Measurements from ENCODE around the gene PPOX.

PPOX gene

GRCh38 chr1:161175771-161176453 lies 9.7 kb downstream of the PPOX start:
- peaks cover 14% of the 10 kb centered on the region for H3K4me1 ChIP-seq
- no peaks in the 10 kb centered on the region for H3K27me3 ChIP-seq (ENCODE audit: low read depth)
- peaks cover 32% of the 10 kb centered on the region for H3K36me3 ChIP-seq (replicated peaks)
- no peak for DNase-seq (ENCODE audit: low spot score in 2 of 2)
- in situ Hi-C loops (cut with MboI; ENCODE audit: low sequenced_read_pairs), result loop anchor here (25.0 kb wide), 1 partner anchor 561 kb away; the partner anchor contains the start of gene DUSP12
- H3K9me3 ChIP-seq, result no peaks in the 10 kb centered on the region
- peak overlapping the region; percentile 76; the same call in 1 of the 2 replicates for H3K4me3 ChIP-seq

- DNase-seq (ENCODE audit: low spot score in 2 of 2), result no peak
- H3K4me1 ChIP-seq, result peaks cover 14% of the 10 kb centered on the region
- H3K9me3 ChIP-seq, result no peaks in the 10 kb centered on the region
- no peaks in the 10 kb centered on the region for H3K27me3 ChIP-seq (ENCODE audit: low read depth)
- H3K36me3 ChIP-seq (replicated peaks), result peaks cover 26% of the 10 kb centered on the region
- H3K4me3 ChIP-seq, result peak overlapping the region; percentile 76
- in situ Hi-C loops (cut with MboI; ENCODE audit: low sequenced_read_pairs), result loop anchor here (25.0 kb wide), 1 partner anchor 561 kb away; the partner anchor contains the start of gene DUSP12
These were observed 10.4 kb downstream of the PPOX start for GRCh38 chr1:161176468-161177111.

GRCh38 chr1:161177112-161177935 lies 11.1 kb downstream of the PPOX start, which contains the start of gene B4GALT3:
B4GALT3 (minus strand) TSS chr1:161177507; CDS start chr1:161176060, 1,447 bp downstream.
- Histone ChIP-seq H3K9me3 (no peaks in the 10 kb centered on the region), H3K4me1 (peaks cover 14% of the 10 kb centered on the region), H3K27me3 (ENCODE audit: low read depth) (no peaks in the 10 kb centered on the region), H3K4me3 (peak within 1 kb of the TSS; percentile 76), H3K36me3 (replicated peaks) (peaks cover 20% of the 10 kb centered on the region)
- in situ Hi-C loops (cut with MboI; ENCODE audit: low sequenced_read_pairs), result loop anchor here (25.0 kb wide), 1 partner anchor 560 kb away; the partner anchor contains the start of gene DUSP12
- DNase-seq (ENCODE audit: low spot score in 2 of 2), result peak; percentile 56 to 95

GRCh38 chr1:161177936-161178244 lies 11.7 kb downstream of the PPOX start:
- in situ Hi-C loops (cut with MboI; ENCODE audit: low sequenced_read_pairs), result loop anchor here (25.0 kb wide), 1 partner anchor 559 kb away; the partner anchor contains the start of gene DUSP12
- Histone ChIP-seq H3K27me3 (ENCODE audit: low read depth) (no peaks in the 10 kb centered on the region), H3K9me3 (no peaks in the 10 kb centered on the region), H3K36me3 (replicated peaks) (peaks cover 17% of the 10 kb centered on the region), H3K4me1 (peaks cover 14% of the 10 kb centered on the region), H3K4me3 (no peak overlapping the region; the same call in 1 of the 2 replicates)
- no peak for DNase-seq (ENCODE audit: low spot score in 2 of 2)

GRCh38 chr1:161179698-161180097 lies 13.5 kb downstream of the PPOX start:
- Histone ChIP-seq H3K36me3 (replicated peaks) (peaks cover 2% of the 10 kb centered on the region; the same call in 1 of the 2 replicates), H3K27me3 (ENCODE audit: low read depth) (0 out of 2 replicates have a peak, but pooled peaks cover 3% of the 10 kb centered on the region), H3K4me3 (no peak overlapping the region), H3K9me3 (no peaks in the 10 kb centered on the region), H3K4me1 (peaks cover 14% of the 10 kb centered on the region)
- in situ Hi-C loops (cut with MboI; ENCODE audit: low sequenced_read_pairs), result loop anchor here (25.0 kb wide), 1 partner anchor 558 kb away; the partner anchor contains the start of gene DUSP12
- DNase-seq (ENCODE audit: low spot score in 2 of 2), result no peak

GRCh38 chr1:161180639-161181038 lies 14.4 kb downstream of the PPOX start:
- Histone ChIP-seq H3K9me3 (no peaks in the 10 kb centered on the region), H3K36me3 (replicated peaks) (no peaks in the 10 kb centered on the region), H3K4me1 (peaks cover 14% of the 10 kb centered on the region), H3K27me3 (ENCODE audit: low read depth) (0 out of 2 replicates have a peak, but pooled peaks cover 3% of the 10 kb centered on the region), H3K4me3 (no peak overlapping the region)
- DNase-seq (ENCODE audit: low spot score in 2 of 2), result no peak
- in situ Hi-C loops (cut with MboI; ENCODE audit: low sequenced_read_pairs), result loop anchor here (25.0 kb wide), 1 partner anchor 557 kb away; the partner anchor contains the start of gene DUSP12

DNA sequence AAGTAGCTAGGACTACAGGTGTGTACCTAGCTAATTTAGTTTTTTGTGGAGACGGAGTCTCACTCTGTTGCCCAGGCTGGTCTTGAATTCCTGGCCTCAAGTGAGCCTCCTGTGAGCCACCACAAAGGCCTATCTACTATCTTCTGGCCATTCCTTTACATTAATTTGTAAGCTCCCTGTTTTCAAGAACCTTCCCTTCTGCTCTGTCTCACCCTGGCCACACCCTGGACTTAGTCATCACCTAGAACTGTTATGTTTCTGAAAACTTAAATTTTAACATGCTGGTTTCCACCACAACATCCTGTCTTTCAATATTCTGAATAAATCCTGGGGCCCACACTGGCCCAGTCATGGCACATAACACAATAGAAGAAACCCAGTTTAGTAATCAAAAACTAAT lies 16.0 kb downstream of the PPOX start:
- 0 out of 2 replicates have a peak, but pooled peaks cover 3% of the 10 kb centered on the region for H3K27me3 ChIP-seq (ENCODE audit: low read depth)
- DNase-seq (ENCODE audit: low spot score in 2 of 2), result no peak
- in situ Hi-C loops (cut with MboI; ENCODE audit: low sequenced_read_pairs), result loop anchor here (25.0 kb wide), 1 partner anchor 555 kb away; the partner anchor contains the start of gene DUSP12
- H3K36me3 ChIP-seq (replicated peaks), result no peaks in the 10 kb centered on the region
- H3K4me1 ChIP-seq, result peaks cover 8% of the 10 kb centered on the region
- H3K9me3 ChIP-seq, result no peaks in the 10 kb centered on the region
- H3K4me3 ChIP-seq, result no peak overlapping the region

- in situ Hi-C loops (cut with MboI; ENCODE audit: low sequenced_read_pairs), result loop anchor here (25.0 kb wide), 1 partner anchor 552 kb away; the partner anchor contains the start of gene DUSP12
- Histone ChIP-seq H3K36me3 (replicated peaks) (no peaks in the 10 kb centered on the region), H3K4me3 (no peak overlapping the region), H3K9me3 (no peaks in the 10 kb centered on the region), H3K4me1 (no peaks in the 10 kb centered on the region), H3K27me3 (ENCODE audit: low read depth) (0 out of 2 replicates have a peak, but pooled peaks cover 3% of the 10 kb centered on the region)
- DNase-seq (ENCODE audit: low spot score in 2 of 2), result no peak
These were observed 19.1 kb downstream of the PPOX start for GRCh38 chr1:161185282-161185682.

DNA sequence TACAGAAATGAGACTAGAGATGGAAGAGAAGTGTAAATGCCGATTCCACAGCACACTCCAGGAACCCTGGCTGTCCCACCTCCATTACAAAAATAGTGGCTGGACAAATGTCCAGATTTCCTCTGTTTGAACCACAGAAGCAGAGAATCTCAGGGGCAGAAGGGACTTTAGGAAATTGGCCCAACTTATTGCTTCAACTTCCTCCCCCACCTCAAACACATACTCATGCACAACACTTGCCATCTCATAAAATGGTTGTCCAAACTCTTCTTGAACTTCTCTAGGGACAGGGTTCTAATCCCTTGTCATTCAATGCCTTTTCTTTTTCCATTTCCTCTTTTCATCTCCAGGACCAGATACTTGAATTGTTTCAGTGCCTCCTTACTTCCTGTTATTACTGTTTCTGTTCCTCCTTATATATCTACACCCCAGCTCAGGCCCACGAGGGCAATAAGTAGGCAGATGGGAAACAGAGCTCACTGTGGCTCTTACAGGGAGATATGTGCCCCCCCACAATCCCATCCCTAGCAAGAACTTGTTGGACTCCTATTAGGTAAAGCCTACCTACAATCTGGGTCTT lies 19.6 kb downstream of the PPOX start:
- in situ Hi-C loops (cut with MboI; ENCODE audit: low sequenced_read_pairs), result loop anchor here (25.0 kb wide), 1 partner anchor 551 kb away; the partner anchor contains the start of gene DUSP12

GRCh38 chr1:161187311-161187710 lies 21.1 kb downstream of the PPOX start:
- H3K4me1 ChIP-seq, result no peaks in the 10 kb centered on the region
- in situ Hi-C loops (cut with MboI; ENCODE audit: low sequenced_read_pairs), result loop anchor here (25.0 kb wide), 1 partner anchor 550 kb away; the partner anchor contains the start of gene DUSP12
- H3K36me3 ChIP-seq (replicated peaks), result no peaks in the 10 kb centered on the region
- DNase-seq (ENCODE audit: low spot score in 2 of 2), result no peak
- H3K4me3 ChIP-seq, result no peak overlapping the region
- no peaks in the 10 kb centered on the region for H3K9me3 ChIP-seq
- 0 out of 2 replicates have a peak, but pooled peaks cover 3% of the 10 kb centered on the region for H3K27me3 ChIP-seq (ENCODE audit: low read depth)

More for the DNA sequence above, 19.6 kb downstream of the PPOX start:
- Histone ChIP-seq H3K4me1 (no peaks in the 10 kb centered on the region), H3K27me3 (ENCODE audit: low read depth) (0 out of 2 replicates have a peak, but pooled peaks cover 3% of the 10 kb centered on the region), H3K9me3 (no peaks in the 10 kb centered on the region), H3K36me3 (replicated peaks) (no peaks in the 10 kb centered on the region), H3K4me3 (no peak overlapping the region)
- no peak for DNase-seq (ENCODE audit: low spot score in 2 of 2)

- in situ Hi-C loops (cut with MboI; ENCODE audit: low sequenced_read_pairs), result loop anchor here (25.0 kb wide), 1 partner anchor 549 kb away; the partner anchor contains the start of gene DUSP12
These were observed 22.2 kb downstream of the PPOX start for GRCh38 chr1:161188381-161188780.

DNA sequence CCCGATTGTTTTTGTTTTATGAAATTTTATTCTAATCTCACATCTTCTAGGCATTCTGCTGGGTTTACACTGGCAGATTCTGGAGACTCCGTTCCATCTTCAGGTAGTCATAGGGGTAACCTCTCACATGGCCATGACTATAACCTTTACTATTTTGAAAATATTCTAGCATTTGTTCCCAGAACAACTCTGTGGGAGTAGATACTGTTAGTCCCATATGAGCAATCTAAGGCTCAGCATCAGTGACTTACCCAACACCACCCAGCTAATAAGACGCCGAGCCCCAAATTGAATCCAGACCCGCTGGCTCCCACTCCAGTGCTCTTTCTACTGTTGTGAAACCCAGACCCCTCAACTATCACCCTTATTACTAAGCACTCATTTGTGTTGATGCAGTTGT lies 22.8 kb downstream of the PPOX start:
- Histone ChIP-seq H3K36me3 (replicated peaks) (no peaks in the 10 kb centered on the region), H3K4me1 (no peaks in the 10 kb centered on the region), H3K27me3 (ENCODE audit: low read depth) (0 out of 2 replicates have a peak, but pooled peaks cover 3% of the 10 kb centered on the region), H3K9me3 (no peaks in the 10 kb centered on the region), H3K4me3 (no peak overlapping the region)
- in situ Hi-C loops (cut with MboI; ENCODE audit: low sequenced_read_pairs), result loop anchor here (25.0 kb wide), 1 partner anchor 548 kb away; the partner anchor contains the start of gene DUSP12
- DNase-seq (ENCODE audit: low spot score in 2 of 2), result no peak

More at GRCh38 chr1:161188381-161188780, 22.2 kb downstream of the PPOX start:
- Histone ChIP-seq H3K27me3 (ENCODE audit: low read depth) (0 out of 2 replicates have a peak, but pooled peaks cover 3% of the 10 kb centered on the region), H3K36me3 (replicated peaks) (no peaks in the 10 kb centered on the region), H3K4me1 (no peaks in the 10 kb centered on the region), H3K4me3 (no peak overlapping the region), H3K9me3 (no peaks in the 10 kb centered on the region)
- DNase-seq (ENCODE audit: low spot score in 2 of 2), result no peak
